A673 (cell line): ENCODE data around the gene FBXO42. TPM values are rescaled to one million over a fixed set of nuclear protein-coding genes. Genes with fewer than 3 reads are reported as not detected.
"Not testable (repeated sequence)": the region's sequence is repeated elsewhere in the genome, so short reads cannot be mapped to it uniquely, and the experiment has no call there.

Experiments used
- BruUV-seq: library from RNA; stranded (reverse); fragments of 400-500 nt; replicated peaks from 2 replicates; lab custom pipeline; 2021; lab: Mats Ljungman, UMichigan
- CTCF ChIA-PET: fragments of 300-600 bp; sonication (Branson Sonifier 250); formaldehyde crosslinking; loops from one replicate; lab custom pipeline; 2022; ENCODE audit warnings: antibody characterized with exemption; lab: Charles Lee
- POLR2A ChIA-PET: fragments of 300-600 bp; sonication (Branson Sonifier 250); formaldehyde crosslinking; loops from one replicate; lab custom pipeline; 2022; ENCODE audit warnings: antibody characterized with exemption; ENCODE audit not compliant: low non-redundant PET; lab: Charles Lee
- DNase-seq: peaks from one replicate; pipeline ENCODE4 v3.0.0-alpha.2; 2015; ENCODE audit warnings: low spot score
- H3K27ac ChIP-seq: fragments of 200-600 bp; sonication (generic); 2 replicates; pipeline ENCODE4 v1.5.1; 2016; ENCODE audit warnings: mixed run types, low read depth, mild to moderate bottlenecking, mixed read lengths, antibody characterized with exemption, low read length; ENCODE audit not compliant: poor library complexity, severe bottlenecking
- H3K27me3 ChIP-seq: fragments of 200-600 bp; sonication (generic); replicated peaks from 2 replicates; pipeline ENCODE4 v1.6.1; 2017; ENCODE audit warnings: mixed run types, low read depth, mild to moderate bottlenecking, mixed read lengths, antibody characterized with exemption, low read length; ENCODE audit not compliant: insufficient read depth, poor library complexity
- H3K36me3 ChIP-seq: fragments of 200-600 bp; sonication (generic); 2 replicates; pipeline ENCODE4 v1.6.1; 2016; ENCODE audit warnings: mixed run types, mild to moderate bottlenecking, mixed read lengths, antibody characterized with exemption, low read length; ENCODE audit not compliant: insufficient read depth, poor library complexity, severe bottlenecking
- H3K4me1 ChIP-seq: fragments of 200-600 bp; sonication (generic); 2 replicates; pipeline ENCODE4 v1.6.1; 2017; ENCODE audit warnings: mixed run types, mild to moderate bottlenecking, mixed read lengths, antibody characterized with exemption, low read length; ENCODE audit not compliant: insufficient read depth, poor library complexity, severe bottlenecking
- H3K4me3 ChIP-seq: fragments of 200-600 bp; sonication (generic); 2 replicates; pipeline ENCODE4 v1.5.1; 2016; ENCODE audit warnings: low read depth, mixed run types, mild to moderate bottlenecking, mixed read lengths, low read length; ENCODE audit not compliant: poor library complexity, severe bottlenecking
- H3K9me3 ChIP-seq: fragments of 200-600 bp; sonication (generic); 2 replicates; pipeline ENCODE4 v1.6.1; 2016; ENCODE audit warnings: mixed run types, low read depth, mild to moderate bottlenecking, mixed read lengths, antibody characterized with exemption, low read length; ENCODE audit not compliant: poor library complexity, severe bottlenecking
- CTCF ChIP-seq: fragments of 300-800, 200-600 bp; sonication (generic); conservative IDR thresholded peaks from 2 replicates; pipeline ENCODE4 v1.5.1; 2017; ENCODE audit warnings: low read depth, mild to moderate bottlenecking, antibody characterized with exemption, low read length, moderate library complexity, mixed read lengths
- EZH2 ChIP-seq: fragments of 200-600 bp; sonication (generic); IDR thresholded peaks from 2 replicates; pipeline ENCODE4 v1.6.1; 2017; ENCODE audit warnings: borderline replicate concordance, low read depth, mild to moderate bottlenecking, mixed read lengths, antibody characterized with exemption, low read length; ENCODE audit not compliant: poor library complexity, severe bottlenecking
- intact Hi-C: fragments of 100-400 bp; cut with micrococcal nuclease; formaldehyde crosslinking; loops from one replicate; pipeline ENCODE4 v1.10.0; 2022; ENCODE audit not compliant: unreplicated experiment
- total RNA-seq: library from RNA; stranded (reverse); gene quantifications from 2 replicates; pipeline ENCODE4 v1.2.3, GENCODE V29; 2021

FBXO42 gene
- total RNA-seq, 1 experiment from 2014 or later, result 19.5 TPM

DNA sequence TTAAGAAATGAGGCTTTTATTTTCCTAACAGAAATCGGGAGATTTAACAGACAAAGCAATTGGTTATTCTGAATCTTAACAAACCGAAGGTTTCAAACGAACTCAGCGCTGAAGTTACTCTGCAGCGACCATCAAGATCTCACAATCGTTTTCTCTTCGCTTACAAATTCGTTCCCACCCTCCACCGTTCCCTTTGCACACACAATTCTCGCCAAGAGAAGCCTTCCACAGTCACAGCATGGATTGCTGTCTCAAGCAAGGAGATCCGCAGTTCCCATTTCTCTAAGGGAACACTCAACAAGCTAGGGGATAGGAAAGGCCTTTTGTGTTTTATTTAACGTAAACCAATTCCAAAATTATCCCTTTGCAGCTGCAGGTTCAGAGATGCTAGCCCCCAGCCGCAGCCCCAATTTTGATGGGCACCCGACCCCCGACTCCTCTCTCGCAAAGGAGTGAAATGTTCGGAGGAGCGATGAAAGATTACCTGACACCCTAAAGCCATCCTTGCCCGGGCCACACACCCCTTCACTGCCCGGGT lies 755 bp downstream of the FBXO42 start:
- TF ChIP-seq EZH2, result no peak
- no peak for TF ChIP-seq CTCF

DNA sequence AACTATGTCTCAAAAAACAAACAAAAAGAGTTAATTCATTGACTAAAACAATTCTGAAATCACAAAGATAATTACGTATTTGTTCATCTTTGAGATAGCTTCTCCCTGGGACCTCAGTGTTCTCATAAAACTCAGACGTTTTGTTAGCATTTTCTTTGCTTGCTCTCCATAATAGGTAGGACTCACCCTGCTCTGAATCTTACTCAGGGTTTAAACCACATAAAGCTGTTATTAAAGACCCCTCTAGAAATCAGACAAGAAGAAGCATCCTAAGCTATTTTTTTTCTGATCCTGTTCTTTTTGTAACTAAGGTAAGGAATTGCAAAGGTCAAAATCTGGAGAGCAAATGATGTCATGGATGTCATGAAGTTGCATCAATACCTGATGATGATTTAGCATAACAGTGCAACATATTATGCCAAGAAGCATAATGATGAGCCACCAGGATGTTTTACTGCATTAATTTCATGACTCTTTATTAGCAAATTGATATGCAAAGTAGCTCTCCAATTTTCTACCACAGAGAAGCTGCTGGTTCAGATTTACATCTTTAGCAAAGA lies 2.4 kb downstream of the FBXO42 start:
- ChIA-PET CTCF (interaction anchor here (0.6 kb wide), 1 partner anchor 13 kb away, joined by 5 read pairs; no protein-coding TSS in a partner anchor), POLR2A (no interaction called here)
- TF ChIP-seq EZH2 (no peak), CTCF (no peak)
- Histone ChIP-seq H3K4me1 (peaks cover 11% of the 10 kb centered on the region), H3K27ac (no peak overlapping the region), H3K27me3 (no peaks in the 10 kb centered on the region), H3K36me3 (no peaks in the 10 kb centered on the region), H3K9me3 (no peaks in the 10 kb centered on the region), H3K4me3 (peak overlapping the region; percentile 3)
- DNase-seq, result no peak
- BruUV-seq, result no TSS peak
- intact Hi-C loops, result no loop called here

More for the DNA sequence above, 755 bp downstream of the FBXO42 start:
- intact Hi-C loops, result no loop called here
- POLR2A ChIA-PET, result no interaction called here
- CTCF ChIA-PET, result interaction anchor here (0.6 to 1.6 kb wide), 2 partner anchors 12 to 600 kb away, joined by 3 to 14 read pairs; no protein-coding TSS in a partner anchor
- no peaks in the 10 kb centered on the region for H3K27me3 ChIP-seq
- H3K4me1 ChIP-seq, result peaks cover 11% of the 10 kb centered on the region
- no peaks in the 10 kb centered on the region for H3K9me3 ChIP-seq
- no TSS peak for BruUV-seq
- peak overlapping the region; percentile 64 for H3K4me3 ChIP-seq
- no peaks in the 10 kb centered on the region for H3K36me3 ChIP-seq
- peak overlapping the region; percentile 88 for H3K27ac ChIP-seq
- peak; percentile 33 for DNase-seq

- no peaks in the 10 kb centered on the region for H3K9me3 ChIP-seq
- H3K27me3 ChIP-seq, result no peaks in the 10 kb centered on the region
- ChIA-PET POLR2A (no interaction called here), CTCF (interaction anchor here (0.5 kb wide), 1 partner anchor 13 kb away, joined by 12 read pairs; no protein-coding TSS in a partner anchor)
- peaks cover 11% of the 10 kb centered on the region for H3K4me1 ChIP-seq
- H3K4me3 ChIP-seq, result no peak overlapping the region
- no peak for DNase-seq
- H3K36me3 ChIP-seq, result no peaks in the 10 kb centered on the region
- no TSS peak for BruUV-seq
- intact Hi-C loops, result no loop called here
- H3K27ac ChIP-seq, result no peak overlapping the region
- TF ChIP-seq EZH2, result no peak
Observed at GRCh38 chr1:16348414-16349182, 3.7 kb downstream of the FBXO42 start.

GRCh38 chr1:16343276-16343675 lies 9.0 kb downstream of the FBXO42 start:
- H3K4me1 ChIP-seq, BruUV-seq, CTCF ChIA-PET, intact Hi-C loops, H3K27ac ChIP-seq, H3K4me3 ChIP-seq, H3K27me3 ChIP-seq, H3K9me3 ChIP-seq, POLR2A ChIA-PET, H3K36me3 ChIP-seq, DNase-seq: not testable (repeated sequence)
